Measurements from ENCODE around the gene EFNA5. TPM values are rescaled to one million over a fixed set of nuclear protein-coding genes. Genes with fewer than 3 reads are reported as not detected.

The EFNA5 gene
- total RNA-seq, 6 experiments from 2014 or later: 0.26 TPM; not detected in 5

DNA sequence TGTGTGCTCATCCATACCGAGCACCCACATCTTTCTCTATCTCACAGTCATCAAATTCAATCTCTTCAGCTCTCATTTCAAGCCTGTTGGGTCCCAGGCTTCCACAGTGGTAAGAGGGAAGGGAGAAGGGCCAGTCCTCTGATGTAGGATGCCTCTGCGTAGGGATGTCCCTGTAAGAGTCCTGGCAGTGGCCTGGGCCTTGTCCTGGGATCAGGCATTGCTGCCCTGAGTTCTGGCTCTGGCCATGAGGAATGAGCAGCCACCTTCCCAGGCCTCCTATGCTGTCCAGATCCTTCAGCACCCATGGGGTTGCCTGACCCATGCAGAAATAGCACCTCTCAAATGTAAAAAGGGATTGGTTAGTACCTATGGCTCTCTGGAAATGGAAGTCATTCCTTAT lies 121.2 kb downstream of the EFNA5 start:
- no peaks in the 10 kb centered on the region; the same call in 1 of the 2 replicates for H3K27me3 Mint-ChIP-seq (ENCODE audit: insufficient read depth)
- H3K4me1 Mint-ChIP-seq (ENCODE audit: low read depth): peaks cover 23% of the 10 kb centered on the region
- DNase-seq: no peak
- H3K27ac Mint-ChIP-seq: no peak overlapping the region
- H3K36me3 Mint-ChIP-seq (ENCODE audit: low read depth): no peaks in the 10 kb centered on the region
- H3K4me3 Mint-ChIP-seq: no peak overlapping the region
- TF ChIP-seq, protein P1, sequence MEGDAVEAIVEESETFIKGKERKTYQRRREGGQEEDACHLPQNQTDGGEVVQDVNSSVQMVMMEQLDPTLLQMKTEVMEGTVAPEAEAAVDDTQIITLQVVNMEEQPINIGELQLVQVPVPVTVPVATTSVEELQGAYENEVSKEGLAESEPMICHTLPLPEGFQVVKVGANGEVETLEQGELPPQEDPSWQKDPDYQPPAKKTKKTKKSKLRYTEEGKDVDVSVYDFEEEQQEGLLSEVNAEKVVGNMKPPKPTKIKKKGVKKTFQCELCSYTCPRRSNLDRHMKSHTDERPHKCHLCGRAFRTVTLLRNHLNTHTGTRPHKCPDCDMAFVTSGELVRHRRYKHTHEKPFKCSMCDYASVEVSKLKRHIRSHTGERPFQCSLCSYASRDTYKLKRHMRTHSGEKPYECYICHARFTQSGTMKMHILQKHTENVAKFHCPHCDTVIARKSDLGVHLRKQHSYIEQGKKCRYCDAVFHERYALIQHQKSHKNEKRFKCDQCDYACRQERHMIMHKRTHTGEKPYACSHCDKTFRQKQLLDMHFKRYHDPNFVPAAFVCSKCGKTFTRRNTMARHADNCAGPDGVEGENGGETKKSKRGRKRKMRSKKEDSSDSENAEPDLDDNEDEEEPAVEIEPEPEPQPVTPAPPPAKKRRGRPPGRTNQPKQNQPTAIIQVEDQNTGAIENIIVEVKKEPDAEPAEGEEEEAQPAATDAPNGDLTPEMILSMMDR (IDR thresholded peaks at IDR 0.05): no peak
- no peaks in the 10 kb centered on the region for H3K9me3 Mint-ChIP-seq

DNA sequence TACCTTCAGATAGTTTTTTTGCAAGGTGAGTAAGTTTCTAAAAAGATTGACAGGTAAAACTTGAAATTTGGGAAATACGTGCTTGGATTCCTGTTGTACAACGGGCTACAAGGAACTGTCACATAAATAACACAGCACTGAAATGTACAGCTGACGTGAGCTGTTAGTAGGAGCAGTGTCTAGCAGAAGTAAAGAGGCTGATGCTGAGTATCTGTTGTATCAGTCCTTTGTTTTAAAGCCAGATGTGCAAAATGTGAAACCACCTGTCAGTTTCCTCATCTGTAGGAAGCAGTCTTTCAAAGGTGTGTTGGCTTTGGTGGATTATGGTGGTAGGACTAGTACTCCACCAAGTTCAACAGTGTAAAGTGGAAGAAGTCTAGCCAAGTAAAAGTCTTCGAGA lies 122.3 kb downstream of the EFNA5 start:
- no peaks in the 10 kb centered on the region for H3K36me3 Mint-ChIP-seq (ENCODE audit: low read depth)
- TF ChIP-seq, protein P1 (IDR thresholded peaks at IDR 0.05): no peak
- peaks cover 2% of the 10 kb centered on the region; the same call in 1 of the 2 replicates for H3K27me3 Mint-ChIP-seq (ENCODE audit: insufficient read depth)
- H3K4me3 Mint-ChIP-seq: no peak overlapping the region
- DNase-seq: no peak
- H3K4me1 Mint-ChIP-seq (ENCODE audit: low read depth): peaks cover 16% of the 10 kb centered on the region; the same call in 1 of the 2 replicates
- no peaks in the 10 kb centered on the region for H3K9me3 Mint-ChIP-seq
- H3K27ac Mint-ChIP-seq: no peak overlapping the region

DNA sequence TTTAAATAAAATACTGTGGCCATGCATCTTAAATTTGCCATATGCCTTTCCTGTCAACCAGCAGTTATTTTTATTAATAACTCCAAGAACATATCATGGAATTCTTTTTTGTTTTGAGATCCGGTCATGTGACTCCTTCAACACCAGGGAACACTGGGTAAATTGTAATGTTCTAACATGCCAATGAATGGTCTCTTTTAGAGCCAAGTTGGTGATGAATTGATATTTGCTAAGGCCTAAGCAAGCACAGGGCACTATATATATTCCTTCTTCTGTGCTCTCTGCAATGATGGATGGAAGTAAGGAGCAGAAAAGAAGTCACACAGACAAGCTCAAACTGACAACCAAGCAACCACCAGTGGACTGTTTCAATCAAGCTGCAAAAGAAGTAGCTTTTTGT lies 124.0 kb downstream of the EFNA5 start:
- DNase-seq: no peak
- TF ChIP-seq, protein P1 (IDR thresholded peaks at IDR 0.05): no peak
- Mint-ChIP-seq H3K9me3 (no peaks in the 10 kb centered on the region), H3K4me3 (no peak overlapping the region), H3K27ac (no peak overlapping the region), H3K36me3 (ENCODE audit: low read depth) (no peaks in the 10 kb centered on the region), H3K27me3 (ENCODE audit: insufficient read depth) (peaks cover 2% of the 10 kb centered on the region; the same call in 1 of the 2 replicates), H3K4me1 (ENCODE audit: low read depth) (peaks cover 18% of the 10 kb centered on the region)

DNA sequence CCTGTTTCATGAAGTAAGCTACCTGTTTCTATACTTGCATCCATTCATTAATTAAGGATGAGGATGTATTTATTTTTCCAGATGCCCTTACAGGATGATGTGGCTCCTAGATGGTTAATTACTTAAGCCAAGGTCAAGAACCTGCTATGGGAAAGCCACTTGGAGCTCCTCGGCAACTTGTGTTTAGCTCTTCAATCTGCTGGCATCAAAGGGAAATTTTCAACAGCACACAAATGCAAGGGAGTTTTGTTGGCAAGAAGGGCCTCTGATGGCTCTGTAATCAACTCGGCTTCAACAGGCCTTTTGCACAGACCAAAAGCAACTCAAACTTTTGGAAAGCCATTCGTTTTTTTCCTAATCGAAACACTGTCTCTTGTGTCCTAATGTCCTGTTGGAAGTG lies 125.3 kb downstream of the EFNA5 start:
- H3K4me1 Mint-ChIP-seq (ENCODE audit: low read depth): peaks cover 18% of the 10 kb centered on the region
- no peaks in the 10 kb centered on the region for H3K36me3 Mint-ChIP-seq (ENCODE audit: low read depth)
- no peak overlapping the region for H3K27ac Mint-ChIP-seq
- peaks cover 2% of the 10 kb centered on the region; the same call in 1 of the 2 replicates for H3K27me3 Mint-ChIP-seq (ENCODE audit: insufficient read depth)
- no peak for DNase-seq
- TF ChIP-seq, protein P1 (IDR thresholded peaks at IDR 0.05): no peak
- H3K9me3 Mint-ChIP-seq: no peaks in the 10 kb centered on the region
- no peak overlapping the region for H3K4me3 Mint-ChIP-seq

DNA sequence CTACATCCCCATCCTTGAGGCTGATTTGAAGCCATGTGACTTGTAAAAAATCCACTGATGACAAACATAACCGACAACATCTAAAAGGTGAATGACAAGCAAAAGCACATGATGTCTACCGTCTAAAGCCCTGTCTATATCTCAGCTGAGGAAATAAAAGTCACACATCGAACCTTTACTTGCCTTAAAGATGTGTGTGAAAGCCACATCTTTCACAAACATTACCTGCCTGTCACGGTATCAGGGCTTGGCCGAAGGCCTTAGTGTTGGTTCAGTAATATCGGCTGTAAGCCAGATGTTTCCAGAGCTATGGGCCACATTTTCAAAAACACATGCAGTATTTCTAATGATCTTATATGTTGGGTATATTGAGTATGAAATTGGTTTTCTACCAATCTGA lies 125.8 kb downstream of the EFNA5 start:
- H3K36me3 Mint-ChIP-seq (ENCODE audit: low read depth): no peaks in the 10 kb centered on the region
- H3K4me3 Mint-ChIP-seq: no peak overlapping the region
- TF ChIP-seq, protein P1 (IDR thresholded peaks at IDR 0.05): no peak
- no peaks in the 10 kb centered on the region for H3K9me3 Mint-ChIP-seq
- peaks cover 2% of the 10 kb centered on the region; the same call in 1 of the 2 replicates for H3K27me3 Mint-ChIP-seq (ENCODE audit: insufficient read depth)
- DNase-seq: no peak
- no peak overlapping the region for H3K27ac Mint-ChIP-seq
- peaks cover 18% of the 10 kb centered on the region for H3K4me1 Mint-ChIP-seq (ENCODE audit: low read depth)

DNA sequence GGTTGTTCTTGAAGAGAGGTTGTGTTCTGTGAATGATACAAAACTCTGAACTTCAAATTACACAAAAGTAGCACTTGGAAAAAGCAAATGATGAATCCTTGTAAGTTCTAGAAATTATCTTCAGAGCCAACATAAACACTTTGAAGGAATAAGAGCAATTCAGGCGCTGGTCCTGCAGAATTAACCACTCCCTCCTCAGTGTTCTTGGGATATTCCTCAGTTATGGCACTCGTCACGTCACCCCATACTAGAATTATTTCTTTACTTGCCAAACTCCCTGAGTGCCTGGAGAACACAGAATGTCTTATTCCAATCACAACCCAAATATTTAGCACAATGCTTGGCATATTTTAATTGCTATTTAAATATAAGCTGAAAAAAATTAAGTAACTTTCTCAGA lies 126.3 kb downstream of the EFNA5 start:
- peaks cover 2% of the 10 kb centered on the region; the same call in 1 of the 2 replicates for H3K27me3 Mint-ChIP-seq (ENCODE audit: insufficient read depth)
- no peaks in the 10 kb centered on the region for H3K9me3 Mint-ChIP-seq
- TF ChIP-seq, protein P1 (IDR thresholded peaks at IDR 0.05): no peak
- no peak overlapping the region for H3K4me3 Mint-ChIP-seq
- H3K27ac Mint-ChIP-seq: no peak overlapping the region
- H3K4me1 Mint-ChIP-seq (ENCODE audit: low read depth): peaks cover 18% of the 10 kb centered on the region
- H3K36me3 Mint-ChIP-seq (ENCODE audit: low read depth): no peaks in the 10 kb centered on the region
- no peak for DNase-seq
